ENCODE results near the gene PHKG2. TPM values are rescaled to one million over a fixed set of nuclear protein-coding genes. Genes with fewer than 3 reads are reported as not detected.

The PHKG2 gene
- total RNA-seq, 3 donors from 2014 or later: 32.1 to 37.6 (median 33.0) TPM

GRCh38 chr16:30762991-30763725, 14.9 kb downstream of the PHKG2 start:
- TF ChIP-seq, protein P1, sequence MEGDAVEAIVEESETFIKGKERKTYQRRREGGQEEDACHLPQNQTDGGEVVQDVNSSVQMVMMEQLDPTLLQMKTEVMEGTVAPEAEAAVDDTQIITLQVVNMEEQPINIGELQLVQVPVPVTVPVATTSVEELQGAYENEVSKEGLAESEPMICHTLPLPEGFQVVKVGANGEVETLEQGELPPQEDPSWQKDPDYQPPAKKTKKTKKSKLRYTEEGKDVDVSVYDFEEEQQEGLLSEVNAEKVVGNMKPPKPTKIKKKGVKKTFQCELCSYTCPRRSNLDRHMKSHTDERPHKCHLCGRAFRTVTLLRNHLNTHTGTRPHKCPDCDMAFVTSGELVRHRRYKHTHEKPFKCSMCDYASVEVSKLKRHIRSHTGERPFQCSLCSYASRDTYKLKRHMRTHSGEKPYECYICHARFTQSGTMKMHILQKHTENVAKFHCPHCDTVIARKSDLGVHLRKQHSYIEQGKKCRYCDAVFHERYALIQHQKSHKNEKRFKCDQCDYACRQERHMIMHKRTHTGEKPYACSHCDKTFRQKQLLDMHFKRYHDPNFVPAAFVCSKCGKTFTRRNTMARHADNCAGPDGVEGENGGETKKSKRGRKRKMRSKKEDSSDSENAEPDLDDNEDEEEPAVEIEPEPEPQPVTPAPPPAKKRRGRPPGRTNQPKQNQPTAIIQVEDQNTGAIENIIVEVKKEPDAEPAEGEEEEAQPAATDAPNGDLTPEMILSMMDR (IDR thresholded peaks at IDR 0.05): no peak
- intact Hi-C loops (cut with DNase I, micrococcal nuclease): no loop called here
- peaks cover 16% of the 10 kb centered on the region for H3K36me3 ChIP-seq (ENCODE audit: low read depth)
- H3K4me1 ChIP-seq (ENCODE audit: low read depth): peaks cover 20% of the 10 kb centered on the region
- DNase-seq: peak in 2 of 3 donors; percentile 22 to 34
- no peak for ATAC-seq
- no peak overlapping the region for H3K4me3 ChIP-seq
- no peaks in the 10 kb centered on the region for H3K9me3 ChIP-seq

DNA sequence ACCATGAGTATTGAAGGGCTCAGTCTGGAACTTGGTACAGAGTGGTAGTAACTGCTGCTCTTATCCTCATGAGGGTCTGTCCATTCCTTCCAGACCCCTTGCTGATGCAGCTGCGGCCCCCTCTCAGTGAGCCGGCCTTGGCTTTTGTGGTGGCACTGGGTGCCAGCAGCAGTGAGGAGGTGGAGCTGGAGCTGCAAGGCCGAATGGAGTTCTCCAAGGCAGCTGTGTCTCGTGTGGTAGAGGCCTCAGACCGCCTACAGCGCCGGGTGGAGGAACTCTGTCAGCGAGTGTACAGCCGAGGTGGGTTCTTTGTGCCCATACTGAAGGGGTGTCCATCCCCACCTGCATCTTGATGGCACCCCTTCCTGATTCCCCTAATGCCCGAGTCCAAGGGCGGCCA, 15.9 kb downstream of the PHKG2 start:
- no peak for ATAC-seq
- Histone ChIP-seq H3K4me3 (no peak overlapping the region), H3K9me3 (no peaks in the 10 kb centered on the region), H3K36me3 (ENCODE audit: low read depth) (peaks cover 25% of the 10 kb centered on the region), H3K4me1 (ENCODE audit: low read depth) (peaks cover 20% of the 10 kb centered on the region)
- intact Hi-C loops (cut with DNase I, micrococcal nuclease): no loop called here
- DNase-seq: peak in 2 of 3 donors; percentile 23 to 33
- TF ChIP-seq, protein P1 (IDR thresholded peaks at IDR 0.05): no peak

- no peak for ATAC-seq
These were observed 16.7 kb downstream of the PHKG2 start for GRCh38 chr16:30764816-30765465.

GRCh38 chr16:30766206-30766932, 18.1 kb downstream of the PHKG2 start:
- peaks cover 10% of the 10 kb centered on the region for H3K4me1 ChIP-seq (ENCODE audit: low read depth)
- TF ChIP-seq, protein P1 (IDR thresholded peaks at IDR 0.05): no peak

More at GRCh38 chr16:30764816-30765465, 16.7 kb downstream of the PHKG2 start:
- Histone ChIP-seq H3K9me3 (no peaks in the 10 kb centered on the region), H3K4me1 (ENCODE audit: low read depth) (peaks cover 20% of the 10 kb centered on the region), H3K4me3 (no peak overlapping the region), H3K36me3 (ENCODE audit: low read depth) (peaks cover 29% of the 10 kb centered on the region)
- peak in 1 of 3 donors; percentile 16 for DNase-seq
- intact Hi-C loops (cut with DNase I, micrococcal nuclease): no loop called here
- TF ChIP-seq, protein P1 (IDR thresholded peaks at IDR 0.05): no peak

DNA sequence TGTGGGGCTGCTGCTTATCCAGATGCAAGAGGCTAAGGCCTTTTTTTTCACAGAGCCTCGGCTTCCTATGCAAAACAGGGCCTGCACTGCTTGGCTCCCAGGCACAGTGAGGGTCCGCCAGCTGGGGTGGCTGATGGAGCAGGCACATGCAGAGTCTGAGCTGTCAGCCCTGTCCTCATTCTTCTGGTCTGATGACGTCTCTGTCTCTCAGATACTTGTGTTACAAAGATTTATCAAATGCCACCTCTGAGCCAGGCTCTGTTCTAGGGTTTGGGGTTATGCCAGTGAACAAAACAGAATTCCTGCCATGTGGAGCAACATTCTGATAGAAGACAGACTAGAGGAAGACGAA, 18.7 kb downstream of the PHKG2 start:
- H3K4me3 ChIP-seq: no peak overlapping the region
- TF ChIP-seq, protein P1 (IDR thresholded peaks at IDR 0.05): no peak
- no peak for DNase-seq
- ATAC-seq: no peak
- peaks cover 33% of the 10 kb centered on the region for H3K36me3 ChIP-seq (ENCODE audit: low read depth)
- no peaks in the 10 kb centered on the region for H3K9me3 ChIP-seq
- peaks cover 10% of the 10 kb centered on the region for H3K4me1 ChIP-seq (ENCODE audit: low read depth)
- intact Hi-C loops (cut with DNase I, micrococcal nuclease): no loop called here

More at GRCh38 chr16:30766206-30766932, 18.1 kb downstream of the PHKG2 start:
- Histone ChIP-seq H3K4me3 (no peak overlapping the region), H3K9me3 (no peaks in the 10 kb centered on the region), H3K36me3 (ENCODE audit: low read depth) (peaks cover 29% of the 10 kb centered on the region)
- ATAC-seq: no peak
- intact Hi-C loops (cut with DNase I, micrococcal nuclease): no loop called here
- DNase-seq: peak in 1 of 3 donors; percentile 24
